Effector memory CD4-positive, alpha-beta T cell (primary cell): ENCODE measurements around the gene ARFIP1.

Experiments used
- DNase-seq, 3 donors: peaks; one replicate each; pipeline ENCODE4 v3.0.0-alpha.2; 2020
- H3K27ac ChIP-seq: 2 replicates; pipeline ENCODE4 v1.7.0; 2013; ENCODE audit warnings: mild to moderate bottlenecking, low read length, moderate library complexity; ENCODE audit not compliant: insufficient read depth, poor library complexity, severe bottlenecking
- H3K27me3 ChIP-seq: replicated peaks from 2 replicates; pipeline ENCODE4 v1.7.0; 2013; ENCODE audit warnings: mild to moderate bottlenecking, low read length; ENCODE audit not compliant: insufficient read depth, control insufficient read depth, poor library complexity, severe bottlenecking
- H3K36me3 ChIP-seq: 2 replicates; pipeline ENCODE4 v1.7.0; 2013; ENCODE audit warnings: mild to moderate bottlenecking, low read length, moderate library complexity; ENCODE audit not compliant: control insufficient read depth, insufficient read depth
- H3K4me1 ChIP-seq: 2 replicates; pipeline ENCODE4 v1.7.0; 2013; ENCODE audit warnings: low read length, mild to moderate bottlenecking; ENCODE audit not compliant: control insufficient read depth, insufficient read depth, poor library complexity, severe bottlenecking
- H3K4me3 ChIP-seq: 2 replicates; pipeline ENCODE4 v1.7.0; 2013; ENCODE audit warnings: low read length, low read depth, mild to moderate bottlenecking; ENCODE audit not compliant: insufficient read depth, poor library complexity, severe bottlenecking
- H3K9me3 ChIP-seq: 2 replicates; pipeline ENCODE4 v1.7.0; 2013; ENCODE audit warnings: mild to moderate bottlenecking, low read length, moderate library complexity; ENCODE audit not compliant: control insufficient read depth

Gene ARFIP1

DNA sequence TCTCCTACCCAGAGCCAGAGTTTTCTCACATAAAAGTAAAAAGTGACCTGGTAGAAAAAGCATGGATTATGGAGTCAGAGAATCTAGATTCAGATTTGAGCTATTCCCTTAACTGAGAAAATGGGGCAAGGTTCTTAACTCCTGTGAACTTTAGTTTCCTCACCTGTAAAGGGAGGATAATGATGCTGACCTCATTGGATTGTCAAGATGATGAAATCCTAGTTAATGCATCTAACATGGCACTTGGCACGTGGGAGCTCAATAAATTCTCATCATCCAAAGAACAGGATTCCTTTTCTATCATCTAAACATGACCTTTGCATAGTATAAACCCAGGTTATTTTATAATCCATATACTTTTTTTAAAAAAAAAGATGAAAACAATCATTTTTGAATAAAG is 175.0 kb downstream of the ARFIP1 start:
- Histone ChIP-seq H3K4me3 (no peak overlapping the region), H3K27ac (no peak overlapping the region), H3K27me3 (no peaks in the 10 kb centered on the region), H3K4me1 (no peaks in the 10 kb centered on the region), H3K36me3 (no peaks in the 10 kb centered on the region), H3K9me3 (no peaks in the 10 kb centered on the region)
- DNase-seq = no peak

DNA sequence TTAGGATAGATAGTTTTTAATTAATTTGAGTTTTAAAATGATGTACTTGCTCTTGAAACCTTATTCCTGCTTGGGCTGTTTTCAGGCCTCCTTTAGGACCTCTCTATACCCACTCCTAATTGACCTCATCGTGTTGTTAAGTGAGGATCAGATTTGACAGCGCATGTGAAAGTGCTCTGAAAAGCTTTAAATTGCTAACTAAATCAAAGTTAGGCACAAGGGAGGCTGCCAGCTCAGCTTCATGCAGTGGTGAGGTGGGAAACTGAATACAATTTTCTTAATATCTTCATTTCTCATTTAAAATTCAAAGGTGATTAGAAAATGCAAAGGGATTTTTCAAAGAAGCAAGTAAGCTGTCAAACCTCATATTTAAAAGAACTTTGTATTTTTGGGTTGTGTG is 176.4 kb downstream of the ARFIP1 start:
- H3K36me3 ChIP-seq = no peaks in the 10 kb centered on the region
- no peak overlapping the region for H3K27ac ChIP-seq

DNA sequence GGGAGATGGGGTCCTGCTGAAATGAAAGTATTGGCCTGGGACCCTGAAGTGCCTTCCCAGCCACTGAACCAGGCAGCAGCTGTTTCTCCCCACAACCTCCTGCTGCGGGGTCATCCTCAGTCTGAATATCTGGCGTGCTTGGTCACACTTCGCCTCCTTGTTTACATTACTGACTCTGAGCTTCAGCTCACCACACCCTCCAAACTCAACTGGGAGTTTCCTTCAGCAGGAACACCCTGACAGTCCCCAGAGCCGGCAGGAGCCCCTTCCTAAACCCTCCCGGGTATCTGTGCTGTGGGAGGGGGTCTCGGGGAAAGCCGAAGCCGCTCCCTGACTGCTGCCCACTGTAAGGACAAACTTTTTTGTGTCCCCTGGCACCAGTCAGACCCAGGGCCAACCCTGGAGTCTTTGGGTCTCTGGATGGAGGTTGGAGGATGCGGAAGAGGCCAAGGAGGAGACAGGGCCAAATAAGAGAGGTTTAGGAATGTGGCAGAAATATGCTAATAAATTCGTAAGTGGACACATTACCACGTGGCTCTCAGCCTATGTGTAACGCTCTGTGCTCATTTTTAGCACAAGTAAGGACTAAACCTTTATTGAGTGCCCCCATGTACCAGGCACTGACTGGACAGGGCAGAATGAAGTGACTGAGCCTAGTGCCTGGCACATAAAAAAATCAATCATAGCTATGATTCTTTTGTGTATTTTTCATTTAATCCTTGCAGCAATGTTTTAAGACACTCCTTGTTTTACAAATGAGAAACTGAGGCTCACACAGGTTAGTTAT is 177.1 kb downstream of the ARFIP1 start:
- H3K4me3 ChIP-seq = no peak overlapping the region
- no peak overlapping the region for H3K27ac ChIP-seq
- H3K4me1 ChIP-seq = no peaks in the 10 kb centered on the region
- H3K27me3 ChIP-seq = no peaks in the 10 kb centered on the region
- no peaks in the 10 kb centered on the region for H3K9me3 ChIP-seq
- no peak for DNase-seq
- no peaks in the 10 kb centered on the region for H3K36me3 ChIP-seq

More for the DNA sequence above, 176.4 kb downstream of the ARFIP1 start:
- no peak for DNase-seq
- H3K27me3 ChIP-seq = no peaks in the 10 kb centered on the region
- no peak overlapping the region for H3K4me3 ChIP-seq
- H3K9me3 ChIP-seq = no peaks in the 10 kb centered on the region
- H3K4me1 ChIP-seq = no peaks in the 10 kb centered on the region

DNA sequence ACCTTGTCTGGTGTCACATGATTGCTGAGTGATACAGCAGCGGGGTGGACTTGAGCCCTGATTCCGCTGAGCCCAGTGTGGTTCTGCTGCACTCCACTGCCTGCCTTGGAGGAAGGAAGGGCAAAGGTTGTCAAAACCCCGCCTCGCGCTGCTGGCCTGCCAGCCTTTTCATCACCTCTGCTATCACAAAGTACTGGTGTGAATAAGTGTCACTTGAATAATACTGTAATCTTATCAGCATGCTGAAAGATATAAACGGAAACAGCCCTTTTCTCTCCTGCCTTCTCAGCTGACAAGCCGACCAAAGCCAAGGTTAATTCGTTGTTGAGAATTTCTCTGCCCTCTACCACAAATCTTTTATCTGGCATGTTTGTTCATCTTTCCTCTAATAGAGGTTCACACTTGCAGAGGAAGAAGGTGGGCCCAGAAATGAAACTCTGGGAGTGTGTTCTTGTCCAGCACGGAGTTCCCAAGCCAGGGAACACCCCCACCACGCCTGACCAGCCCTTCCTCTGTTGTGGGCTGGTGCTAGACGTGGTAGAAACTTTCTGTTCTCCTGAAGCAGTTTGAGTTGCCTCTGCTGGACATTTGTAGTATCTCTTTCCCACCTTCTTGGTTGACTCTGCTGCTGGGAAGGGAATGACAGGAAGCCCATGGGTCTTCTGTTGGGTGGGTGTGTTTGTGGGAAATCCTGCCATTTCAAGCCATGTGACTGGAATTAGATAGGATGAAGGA is 177.8 kb downstream of the ARFIP1 start:
- Histone ChIP-seq H3K27ac (no peak overlapping the region), H3K36me3 (no peaks in the 10 kb centered on the region), H3K4me1 (no peaks in the 10 kb centered on the region), H3K4me3 (no peak overlapping the region), H3K9me3 (no peaks in the 10 kb centered on the region), H3K27me3 (no peaks in the 10 kb centered on the region)
- DNase-seq = no peak

DNA sequence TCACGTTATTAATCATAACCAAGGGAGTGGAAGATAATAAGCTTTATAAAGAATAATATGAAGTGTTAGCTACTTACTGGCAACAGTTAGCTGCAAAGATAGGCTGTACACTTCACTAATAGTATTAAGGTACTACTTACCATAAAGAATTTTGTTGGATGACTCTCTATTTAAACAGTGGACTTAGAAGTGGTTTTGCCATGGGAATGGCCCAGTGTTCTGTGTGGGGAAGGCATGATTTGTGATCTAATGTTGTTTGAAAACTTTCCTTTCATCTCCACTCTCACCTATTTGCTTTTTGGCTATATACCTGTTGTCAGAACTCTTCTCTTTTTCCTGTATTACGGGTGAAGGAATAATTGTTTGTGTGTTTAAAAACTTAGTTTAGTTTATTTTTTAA is 179.3 kb downstream of the ARFIP1 start:
- no peaks in the 10 kb centered on the region for H3K4me1 ChIP-seq
- no peak overlapping the region for H3K27ac ChIP-seq
- H3K4me3 ChIP-seq = no peak overlapping the region
- no peaks in the 10 kb centered on the region for H3K9me3 ChIP-seq
- H3K36me3 ChIP-seq = no peaks in the 10 kb centered on the region
- H3K27me3 ChIP-seq = no peaks in the 10 kb centered on the region
- no peak for DNase-seq

DNA sequence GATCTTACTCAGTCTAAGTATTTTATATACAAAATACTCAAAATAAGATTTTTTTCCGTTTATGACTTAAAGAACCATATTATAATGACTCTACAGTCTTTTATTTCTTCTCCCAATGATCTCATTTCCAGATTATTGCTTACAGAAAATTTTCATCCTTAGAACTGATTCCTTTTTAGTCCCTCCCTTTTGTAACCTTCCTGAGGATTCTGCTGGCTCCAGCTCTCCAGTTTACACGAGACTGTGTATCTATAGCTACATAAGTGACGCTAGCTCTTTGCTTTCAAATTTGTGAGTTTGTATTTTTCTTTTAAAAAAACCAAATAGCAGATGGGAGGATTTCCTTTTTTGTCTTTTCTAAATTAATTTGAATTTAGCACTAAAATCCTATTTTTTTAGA is 180.3 kb downstream of the ARFIP1 start:
- no peaks in the 10 kb centered on the region for H3K36me3 ChIP-seq
- H3K4me1 ChIP-seq = no peaks in the 10 kb centered on the region
- no peaks in the 10 kb centered on the region for H3K9me3 ChIP-seq
- no peak overlapping the region for H3K4me3 ChIP-seq
- no peak overlapping the region for H3K27ac ChIP-seq
- H3K27me3 ChIP-seq = no peaks in the 10 kb centered on the region
- DNase-seq = no peak

DNA sequence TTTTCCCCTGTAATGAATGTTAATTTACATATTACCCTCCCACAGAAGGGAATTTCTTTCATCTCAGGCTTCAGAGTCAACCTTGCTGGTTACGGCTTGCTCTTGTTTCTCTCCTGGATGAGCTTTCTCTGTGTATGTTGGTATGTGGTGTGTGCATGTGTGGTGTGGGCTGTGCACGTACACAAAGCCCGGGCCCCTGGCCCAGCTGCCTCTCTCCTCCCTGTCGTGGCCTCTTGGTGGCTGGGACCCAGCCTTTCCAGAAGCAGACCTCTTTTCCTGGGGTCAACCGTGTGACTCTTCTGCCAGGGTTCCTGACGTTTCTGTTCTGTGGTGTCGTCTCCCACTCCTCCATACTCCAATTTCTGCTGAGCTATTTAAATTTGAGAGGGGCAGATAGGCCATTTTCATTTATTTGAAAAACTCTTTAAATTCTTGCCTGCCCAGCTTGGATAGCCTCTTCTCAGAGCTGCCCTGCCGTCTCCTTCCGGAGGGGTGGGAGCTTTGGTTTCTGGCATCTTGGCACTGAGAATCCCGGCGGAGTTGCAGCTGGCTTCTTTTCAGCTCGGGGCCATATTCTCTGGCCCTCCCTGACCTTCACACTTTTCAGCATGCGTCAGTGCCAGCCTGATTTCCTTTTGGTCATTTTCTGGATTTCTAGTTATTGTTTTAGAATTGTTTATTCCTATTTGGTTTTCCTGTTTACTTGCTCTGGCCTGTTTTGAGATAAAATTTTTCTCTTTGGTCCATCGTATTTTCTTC is 181.4 kb downstream of the ARFIP1 start:
- H3K27me3 ChIP-seq = no peaks in the 10 kb centered on the region
- H3K9me3 ChIP-seq = no peaks in the 10 kb centered on the region
- H3K4me3 ChIP-seq = no peak overlapping the region
- H3K36me3 ChIP-seq = no peaks in the 10 kb centered on the region
- no peak for DNase-seq
- H3K27ac ChIP-seq = no peak overlapping the region
- H3K4me1 ChIP-seq = no peaks in the 10 kb centered on the region

DNA sequence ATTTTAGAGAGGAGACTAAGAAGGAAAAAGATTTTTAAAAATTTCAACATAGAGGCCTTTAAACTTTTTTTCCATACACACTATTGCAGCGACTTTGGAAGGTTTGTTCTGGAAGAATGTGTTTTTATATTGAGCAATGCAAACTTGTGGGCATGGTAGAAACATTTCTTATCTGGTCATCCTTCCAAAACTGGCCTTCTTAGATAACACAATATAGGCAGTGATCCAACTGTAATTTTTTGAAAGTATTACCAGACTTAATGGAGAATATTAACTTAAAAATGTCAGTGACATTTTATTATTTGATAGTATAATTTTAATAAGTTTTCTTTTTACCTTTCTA is 182.0 kb downstream of the ARFIP1 start:
- Histone ChIP-seq H3K27me3 (no peaks in the 10 kb centered on the region), H3K36me3 (no peaks in the 10 kb centered on the region), H3K4me1 (no peaks in the 10 kb centered on the region), H3K9me3 (no peaks in the 10 kb centered on the region), H3K4me3 (no peak overlapping the region), H3K27ac (no peak overlapping the region)
- no peak for DNase-seq
